ENCODE results near the gene ST8SIA6. TPM values are rescaled to one million over a fixed set of nuclear protein-coding genes. Genes with fewer than 3 reads are reported as not detected.

ST8SIA6 gene
- polyA plus RNA-seq, 2 of the 4 experiments (the other 2 are of a cell fraction), result 0.16 to 0.25 TPM

DNA sequence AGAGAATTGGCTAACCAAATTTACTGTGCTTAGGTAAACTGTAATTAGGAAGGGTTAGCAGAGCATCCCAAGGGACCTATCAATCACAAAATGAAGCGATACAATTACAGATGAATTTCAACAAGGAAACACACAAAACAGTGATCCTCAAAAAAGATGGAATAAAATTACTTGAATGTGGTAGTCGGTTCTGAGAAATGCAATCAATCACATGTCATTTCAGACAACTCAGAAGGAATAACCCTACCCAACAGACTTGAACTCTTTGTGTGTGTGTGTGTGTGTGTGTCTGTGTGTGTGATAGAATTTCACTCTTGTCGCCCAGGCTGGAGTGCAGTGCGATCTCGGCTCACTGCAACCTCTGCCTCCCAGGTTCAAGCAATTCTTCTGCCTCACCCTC is 43.5 kb downstream of the ST8SIA6 start (continued):
- TF ChIP-seq HOXB5 (CRISPR knock-in tag; IDR thresholded peaks at IDR 0.05) (no peak), ZC3H11A (IDR thresholded peaks at IDR 0.05) (no peak)

DNA sequence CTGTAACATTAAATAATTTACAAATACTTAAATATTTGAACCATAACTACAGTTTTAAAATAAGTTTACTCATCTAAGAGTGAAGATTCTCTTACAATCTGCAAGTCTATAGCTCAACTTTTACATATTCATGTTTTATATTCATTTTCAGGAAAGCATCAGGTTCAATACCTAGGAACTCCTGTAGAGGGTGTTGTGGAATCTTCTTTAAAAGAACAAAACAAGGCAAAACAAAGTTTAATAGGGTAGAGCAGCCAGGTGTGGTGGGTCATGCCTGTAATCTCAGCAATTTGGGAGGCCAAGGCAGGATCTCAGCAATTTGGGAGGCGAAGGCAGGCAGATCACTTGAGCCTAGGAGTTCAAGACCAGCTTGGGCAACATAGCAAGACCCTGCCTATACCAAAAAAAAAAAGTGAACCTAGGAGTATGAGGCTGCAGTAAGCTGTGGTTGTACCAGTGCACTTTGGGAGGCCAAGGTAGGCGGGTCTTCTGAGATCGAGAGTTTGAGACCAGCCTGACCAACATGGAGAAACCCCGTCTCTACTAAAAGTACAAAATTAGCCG is 45.1 kb downstream of the ST8SIA6 start:
- Histone ChIP-seq H3K4me1 (no peaks in the 10 kb centered on the region), H3K4me3 (no peak overlapping the region), H3K4me2 (no peak overlapping the region), H3K9me3 (no peaks in the 10 kb centered on the region), H3K27ac (no peak overlapping the region)
- FAIRE-seq, result no peak
- POLR2A ChIA-PET, result no interaction called here
- CTCF ChIA-PET, result interaction anchor here (0.6 to 1.7 kb wide), 11 partner anchors 9 to 605 kb away, joined by 3 to 12 read pairs (median 3); no protein-coding TSS in a partner anchor
- ATAC-seq, result peak in 1 of 2 experiments; percentile 51; a peak in 2 of 6 replicates
- peak in 1 of 2 experiments; percentile 14 for DNase-seq (ENCODE audit: low read depth in 1 of 2, low spot score in 1 of 2)
- TF ChIP-seq, protein P1, sequence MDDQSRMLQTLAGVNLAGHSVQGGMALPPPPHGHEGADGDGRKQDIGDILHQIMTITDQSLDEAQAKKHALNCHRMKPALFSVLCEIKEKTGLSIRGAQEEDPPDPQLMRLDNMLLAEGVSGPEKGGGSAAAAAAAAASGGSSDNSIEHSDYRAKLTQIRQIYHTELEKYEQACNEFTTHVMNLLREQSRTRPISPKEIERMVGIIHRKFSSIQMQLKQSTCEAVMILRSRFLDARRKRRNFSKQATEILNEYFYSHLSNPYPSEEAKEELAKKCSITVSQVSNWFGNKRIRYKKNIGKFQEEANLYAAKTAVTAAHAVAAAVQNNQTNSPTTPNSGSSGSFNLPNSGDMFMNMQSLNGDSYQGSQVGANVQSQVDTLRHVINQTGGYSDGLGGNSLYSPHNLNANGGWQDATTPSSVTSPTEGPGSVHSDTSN (IDR thresholded peaks at IDR 0.05), result no peak
- TF ChIP-seq POLR2AphosphoS2 (conservative IDR thresholded peaks at IDR 0.05; ENCODE audit: low read length) (no peak), RNF2 (IDR thresholded peaks at IDR 0.05; ENCODE audit: borderline replicate concordance, low read depth) (no peak), RAD21 (conservative IDR thresholded peaks at IDR 0.05 in 1 of 2, IDR thresholded peaks at IDR 0.05 in 1 of 2) (peak; percentile 31 to 56; a peak in 3 of 5 replicates), JUNB (IDR thresholded peaks at IDR 0.05) (no peak), EHMT2 (IDR thresholded peaks at IDR 0.05; ENCODE audit: low read depth) (no peak), ZSCAN20 (CRISPR knock-in tag; IDR thresholded peaks at IDR 0.05) (no peak), GATA3 (IDR thresholded peaks at IDR 0.05; ENCODE audit: borderline replicate concordance) (no peak), CHD2 (IDR thresholded peaks at IDR 0.05; ENCODE audit: low read length, partially characterized antibody) (no peak), POLR2A (IDR thresholded peaks at IDR 0.05; ENCODE audit: low read length) (no peak), SMC3 (IDR thresholded peaks at IDR 0.05) (no peak), CHD4 (IDR thresholded peaks at IDR 0.05; ENCODE audit: borderline replicate concordance) (no peak)
- TF ChIP-seq, protein P2, sequence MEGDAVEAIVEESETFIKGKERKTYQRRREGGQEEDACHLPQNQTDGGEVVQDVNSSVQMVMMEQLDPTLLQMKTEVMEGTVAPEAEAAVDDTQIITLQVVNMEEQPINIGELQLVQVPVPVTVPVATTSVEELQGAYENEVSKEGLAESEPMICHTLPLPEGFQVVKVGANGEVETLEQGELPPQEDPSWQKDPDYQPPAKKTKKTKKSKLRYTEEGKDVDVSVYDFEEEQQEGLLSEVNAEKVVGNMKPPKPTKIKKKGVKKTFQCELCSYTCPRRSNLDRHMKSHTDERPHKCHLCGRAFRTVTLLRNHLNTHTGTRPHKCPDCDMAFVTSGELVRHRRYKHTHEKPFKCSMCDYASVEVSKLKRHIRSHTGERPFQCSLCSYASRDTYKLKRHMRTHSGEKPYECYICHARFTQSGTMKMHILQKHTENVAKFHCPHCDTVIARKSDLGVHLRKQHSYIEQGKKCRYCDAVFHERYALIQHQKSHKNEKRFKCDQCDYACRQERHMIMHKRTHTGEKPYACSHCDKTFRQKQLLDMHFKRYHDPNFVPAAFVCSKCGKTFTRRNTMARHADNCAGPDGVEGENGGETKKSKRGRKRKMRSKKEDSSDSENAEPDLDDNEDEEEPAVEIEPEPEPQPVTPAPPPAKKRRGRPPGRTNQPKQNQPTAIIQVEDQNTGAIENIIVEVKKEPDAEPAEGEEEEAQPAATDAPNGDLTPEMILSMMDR (IDR thresholded peaks at IDR 0.05), result peak; percentile 44; the same call in 2 of the 3 replicates
- WGBS (ENCODE audit: missing lambda C conversion rate), result 55% methylated on average over 5 of the region's 5 CpGs

DNA sequence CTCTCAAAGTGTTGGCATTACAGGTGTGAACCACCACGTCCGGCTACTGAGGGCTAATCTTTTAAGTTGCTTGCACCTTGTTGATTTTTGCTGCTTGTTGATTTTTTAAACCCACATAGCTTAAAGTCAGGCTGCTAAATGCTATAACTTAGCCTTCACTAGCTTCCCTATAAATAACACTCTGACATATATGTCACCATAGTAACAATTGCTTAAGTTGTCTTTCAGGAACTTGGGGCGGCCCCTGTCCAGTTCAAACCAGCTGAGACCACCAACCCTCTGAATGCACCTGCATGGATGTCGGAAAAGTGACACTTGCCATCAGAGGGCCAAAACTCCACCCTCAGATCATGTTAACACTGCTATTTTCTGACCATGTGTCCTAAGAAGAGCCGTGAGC is 47.3 kb downstream of the ST8SIA6 start:
- H3K27ac ChIP-seq, result no peak overlapping the region
- CTCF ChIA-PET, result interaction anchor here (1.0 to 1.8 kb wide), 3 partner anchors 30 to 192 kb away, joined by 3 to 6 read pairs (median 3); no protein-coding TSS in a partner anchor
- TF ChIP-seq EHF (CRISPR knock-in tag; IDR thresholded peaks at IDR 0.05) (no peak), PHF8 (IDR thresholded peaks at IDR 0.05; ENCODE audit: borderline replicate concordance, low read depth) (no peak)

DNA sequence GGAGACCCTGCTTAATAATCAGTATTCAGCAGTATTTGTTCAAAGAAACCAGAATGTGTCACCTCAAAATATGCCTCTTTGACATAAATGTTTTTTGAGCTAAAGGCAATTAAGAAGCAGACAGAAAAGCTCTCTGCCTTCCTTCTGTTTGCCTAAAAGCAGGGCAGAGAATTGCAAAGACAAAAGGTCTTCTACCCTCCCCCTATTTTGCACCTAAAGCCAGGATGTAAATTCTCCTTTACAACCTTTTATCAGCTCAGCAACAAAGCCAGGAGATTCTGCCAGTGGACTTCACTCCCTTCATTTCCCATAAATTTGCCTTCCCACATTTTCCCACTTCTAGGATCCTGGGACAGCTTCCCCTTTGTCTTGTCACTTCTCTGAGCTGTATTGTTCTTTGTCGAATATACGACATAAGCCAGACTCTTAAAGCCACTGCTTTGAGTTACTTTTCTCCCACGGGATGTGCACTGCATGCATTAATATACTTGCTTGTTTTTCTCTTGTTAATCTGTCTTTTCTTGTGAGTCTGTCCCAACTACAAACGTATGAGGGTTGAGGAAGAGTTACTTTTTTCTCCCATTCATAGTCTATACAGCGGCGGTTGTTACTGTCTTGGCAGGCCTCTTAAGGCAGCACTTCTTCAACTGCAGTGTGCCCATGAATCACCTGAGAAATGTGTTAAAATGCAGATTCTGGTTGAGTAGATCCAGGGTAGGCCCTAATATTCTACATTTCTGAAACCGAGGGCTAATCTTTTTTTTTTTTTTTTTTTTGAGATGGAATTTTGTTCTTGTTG is 48.2 kb downstream of the ST8SIA6 start:
- ChIA-PET POLR2A (no interaction called here), CTCF (interaction anchor here (1.0 to 1.8 kb wide), 4 partner anchors 29 to 589 kb away, joined by 3 to 6 read pairs (median 4); partner anchors contain the start of gene RSU1)
- DNase-seq (ENCODE audit: low read depth in 1 of 2, low spot score in 1 of 2) (no peak), FAIRE-seq (no peak), ATAC-seq (no peak)
- TF ChIP-seq EP300 (IDR thresholded peaks at IDR 0.05) (no peak), JUN (IDR thresholded peaks at IDR 0.05) (no peak), NPAS2 (CRISPR knock-in tag; IDR thresholded peaks at IDR 0.05; ENCODE audit: borderline replicate concordance) (no peak)
- no peak overlapping the region for H3K4me3 ChIP-seq
- no peak overlapping the region for H3K27ac ChIP-seq
- H3K4me1 ChIP-seq, result no peaks in the 10 kb centered on the region
- 59% methylated on average over 7 of the region's 7 CpGs for WGBS (ENCODE audit: missing lambda C conversion rate)
- H3K9me3 ChIP-seq, result no peaks in the 10 kb centered on the region
- H3K4me2 ChIP-seq, result no peak overlapping the region

More for the DNA sequence above, 47.3 kb downstream of the ST8SIA6 start:
- H3K4me3 ChIP-seq, result no peak overlapping the region
- no peaks in the 10 kb centered on the region for H3K4me1 ChIP-seq
- H3K9me3 ChIP-seq, result no peaks in the 10 kb centered on the region
- WGBS (ENCODE audit: missing lambda C conversion rate), result 63% methylated on average over 5 of the region's 5 CpGs
- FAIRE-seq (no peak), DNase-seq (ENCODE audit: low read depth in 1 of 2, low spot score in 1 of 2) (no peak), ATAC-seq (no peak)
- POLR2A ChIA-PET, result no interaction called here
- no peak overlapping the region for H3K4me2 ChIP-seq
